HCT116 (cell line): ENCODE results near the gene SZT2. TPM values are rescaled to one million over a fixed set of nuclear protein-coding genes. Genes with fewer than 3 reads are reported as not detected.

ENCODE experiments used
- ATAC-seq: fragments of 200-7000 bp; cut with Tn5 transposase; 2 replicates; pipeline ENCODE4 v1.9.1; 2020; ENCODE audit warnings: mild to moderate bottlenecking, moderate library complexity
- BruUV-seq: library from RNA; stranded (reverse); fragments of 400-500 nt; replicated peaks from 2 replicates; lab custom pipeline; 2021; lab: Mats Ljungman, UMichigan
- CTCF ChIA-PET: fragments of 300-600 bp; sonication (Branson Sonifier 250); formaldehyde crosslinking; loops from one replicate; lab custom pipeline; 2021; ENCODE audit warnings: antibody characterized with exemption; lab: Charles Lee
- POLR2A ChIA-PET: fragments of 300-600, 350-600 bp; sonication (Branson Sonifier 250); formaldehyde crosslinking; loops from one replicate; lab custom pipeline; 2021; ENCODE audit warnings: antibody characterized with exemption; lab: Charles Lee
- RAD21 ChIA-PET, 2 experiments: fragments of 300-600 bp; sonication (Branson Sonifier 250); formaldehyde crosslinking; loops; one replicate each; lab custom pipeline; 2023; ENCODE audit warnings: low total read pairs in 2 of 2; ENCODE audit not compliant: uncharacterized antibody in 2 of 2, unreplicated experiment in 2 of 2, low non-redundant PET in 1 of 2; lab: Charles Lee
- DNase-seq: peaks from one replicate; pipeline ENCODE4 v3.0.0-alpha.2; 2010; ENCODE audit warnings: low read depth, low spot score
- H2AFZ ChIP-seq: fragments of 200-600 bp; shearing (Covaris generic), sonication (generic); 2 replicates; pipeline ENCODE4 v1.6.1; 2017; ENCODE audit warnings: low read depth, mixed run types, mixed read lengths, antibody characterized with exemption, low read length; ENCODE audit not compliant: poor library complexity, severe bottlenecking
- H3K27ac ChIP-seq: 2 replicates; pipeline ENCODE4 v1.5.1; 2012; ENCODE audit warnings: low read depth, low read length
- H3K27me3 ChIP-seq: fragments of 200-600 bp; sonication (generic); 2 replicates; pipeline ENCODE4 v1.6.1; 2016; ENCODE audit warnings: mixed run types, low read length, mixed read lengths; ENCODE audit not compliant: insufficient read depth
- H3K36me3 ChIP-seq, 2 experiments: fragments of 200-500 bp in 1 of 2; fragments of 200-600 bp in 1 of 2; sonication (Bioruptor generic) in 1 of 2; sonication (generic) in 1 of 2; 2 replicates each; pipeline versions ENCODE4 v1.5.1 to v1.6.1; 2014 to 2016; ENCODE audit warnings: low read length in 2 of 2, inconsistent platforms in 1 of 2, mixed read lengths in 1 of 2, mixed run types in 1 of 2; ENCODE audit not compliant: insufficient read depth in 2 of 2, control insufficient read depth in 1 of 2
- H3K4me1 ChIP-seq, 2 experiments: fragments of 200-600 bp in 1 of 2; sonication (generic) in 1 of 2; 2 replicates each; pipeline versions ENCODE4 v1.5.1 to v1.6.1; 2012 to 2017; ENCODE audit warnings: low read length in 2 of 2, inconsistent platforms in 1 of 2, mild to moderate bottlenecking in 1 of 2, mixed read lengths in 1 of 2, mixed run types in 1 of 2, moderate library complexity in 1 of 2; ENCODE audit not compliant: insufficient read depth in 2 of 2, control insufficient read depth in 1 of 2
- H3K4me2 ChIP-seq: fragments of 200-600 bp; sonication (generic); 2 replicates; pipeline ENCODE4 v1.6.1; 2017; ENCODE audit warnings: mixed run types, low read length, mixed read lengths
- H3K4me3 ChIP-seq, 2 experiments: fragments of 200-600 bp in 1 of 2; sonication (generic) in 1 of 2; replicated peaks in 1 of 2; 2 replicates each; pipeline ENCODE4 v1.5.1; 2011 to 2016; ENCODE audit warnings: low read length in 2 of 2, control low read depth in 1 of 2, low read depth in 1 of 2, mild to moderate bottlenecking in 1 of 2, mixed read lengths in 1 of 2, mixed run types in 1 of 2
- H3K79me2 ChIP-seq: fragments of 200-600 bp; sonication (generic); 2 replicates; pipeline ENCODE4 v1.6.1; 2017; ENCODE audit warnings: mild to moderate bottlenecking, mixed run types, low read length, moderate library complexity, mixed read lengths; ENCODE audit not compliant: insufficient read depth
- H3K9ac ChIP-seq: fragments of 200-600 bp; sonication (generic); 2 replicates; pipeline ENCODE4 v1.6.1; 2016; ENCODE audit warnings: low read length, mixed read lengths
- H3K9me2 ChIP-seq: fragments of 200-600 bp; sonication (generic), shearing (Covaris generic); 2 replicates; pipeline ENCODE4 v1.6.1; 2017; ENCODE audit warnings: mixed run types, mild to moderate bottlenecking, moderate library complexity; ENCODE audit not compliant: insufficient read depth
- H3K9me3 ChIP-seq, 2 experiments: fragments of 200-500 bp in 1 of 2; fragments of 200-600 bp in 1 of 2; sonication (Bioruptor generic) in 1 of 2; sonication (generic) in 1 of 2; 2 replicates each; pipeline ENCODE4 v1.6.1; 2014 to 2017; ENCODE audit warnings: low read length in 2 of 2, mixed read lengths in 2 of 2, inconsistent platforms in 1 of 2, low read depth in 1 of 2, mild to moderate bottlenecking in 1 of 2, mixed run types in 1 of 2, moderate library complexity in 1 of 2; ENCODE audit not compliant: control insufficient read depth in 1 of 2, insufficient read depth in 1 of 2
- H4K20me1 ChIP-seq: fragments of 200-600 bp; sonication (generic), shearing (Covaris generic); 2 replicates; pipeline ENCODE4 v1.6.1; 2017; ENCODE audit warnings: mixed run types, mild to moderate bottlenecking, moderate library complexity; ENCODE audit not compliant: insufficient read depth
- CBX3 ChIP-seq: IDR thresholded peaks from 2 replicates; pipeline ENCODE4 v1.6.1; 2012; ENCODE audit warnings: low read depth
- CEBPB ChIP-seq: IDR thresholded peaks from 2 replicates; pipeline ENCODE4 v1.6.1; 2012; ENCODE audit warnings: low read depth
- CTCF ChIP-seq, 3 experiments: fragments of 200-600 bp in 1 of 3; sonication (generic) in 1 of 3; IDR thresholded peaks in 2 of 3; conservative IDR thresholded peaks in 1 of 3; 2 replicates each; pipeline ENCODE4 v1.5.1; 2012 to 2017; ENCODE audit warnings: low read depth in 2 of 3, low read length in 2 of 3, antibody characterized with exemption in 1 of 3, borderline replicate concordance in 1 of 3, control low read depth in 1 of 3, mild to moderate bottlenecking in 1 of 3, mixed read lengths in 1 of 3, mixed run types in 1 of 3, moderate library complexity in 1 of 3; ENCODE audit not compliant: insufficient read depth in 1 of 3
- ELF1 ChIP-seq: IDR thresholded peaks from 2 replicates; pipeline ENCODE4 v1.6.1; 2012; ENCODE audit warnings: low read depth, borderline replicate concordance
- EZH2 ChIP-seq: fragments of 200-600 bp; sonication (generic); IDR thresholded peaks from 2 replicates; pipeline ENCODE4 v1.6.1; 2017; ENCODE audit warnings: antibody characterized with exemption, mixed run types
- EZH2phosphoT487 ChIP-seq: fragments of 200-600 bp; IDR thresholded peaks from 2 replicates; pipeline ENCODE4 v1.6.1; 2018; ENCODE audit warnings: antibody characterized with exemption, borderline replicate concordance
- JUND ChIP-seq: IDR thresholded peaks from 2 replicates; pipeline ENCODE4 v1.6.1; 2012
- POLR2A ChIP-seq: IDR thresholded peaks from 2 replicates; pipeline ENCODE4 v1.7.0; 2011; ENCODE audit warnings: borderline replicate concordance; ENCODE audit not compliant: insufficient read depth, insufficient read length; ENCODE audit errors: extremely low read depth
- POLR2AphosphoS5 ChIP-seq: IDR thresholded peaks from 2 replicates; pipeline ENCODE4 v1.6.1; 2011; ENCODE audit warnings: mild to moderate bottlenecking, low read depth, low read length, moderate library complexity
- RAD21 ChIP-seq: IDR thresholded peaks from 2 replicates; pipeline ENCODE4 v1.6.1; 2012; ENCODE audit warnings: low read depth, mild to moderate bottlenecking
- SP1 ChIP-seq: IDR thresholded peaks from 2 replicates; pipeline ENCODE4 v1.6.1; 2012; ENCODE audit warnings: low read depth
- SRF ChIP-seq: IDR thresholded peaks from 2 replicates; pipeline ENCODE4 v1.6.1; 2012; ENCODE audit warnings: low read depth
- TCF7L2 ChIP-seq: IDR thresholded peaks from 2 replicates; pipeline ENCODE4 v1.7.0; 2011; ENCODE audit warnings: borderline replicate concordance, inconsistent platforms; ENCODE audit not compliant: insufficient read depth, insufficient read length; ENCODE audit errors: extremely low read depth
- YY1 ChIP-seq: IDR thresholded peaks from 2 replicates; pipeline ENCODE4 v1.6.1; 2011; ENCODE audit warnings: low read length, low read depth, moderate library complexity, mild to moderate bottlenecking; ENCODE audit not compliant: insufficient replicate concordance; ENCODE audit errors: extremely low read depth
- ZFX ChIP-seq: fragments of 450-650 bp; IDR thresholded peaks from 2 replicates; pipeline ENCODE4 v1.6.1; 2017
- ZNF274 ChIP-seq: fragments of 200-500 bp; sonication (Bioruptor generic); IDR thresholded peaks from 2 replicates; pipeline ENCODE4 v1.6.1; 2014; ENCODE audit warnings: mild to moderate bottlenecking, low read depth, low read length, inconsistent platforms
- intact Hi-C: fragments of 100-400 bp; cut with micrococcal nuclease; formaldehyde crosslinking; loops from 2 replicates; pipeline ENCODE4 v1.10.0; 2022
- total RNA-seq: library from RNA; stranded (reverse); gene quantifications from one replicate; pipeline ENCODE4 v1.2.1, GENCODE V29; 2021; ENCODE audit not compliant: unreplicated experiment
- TF ChIP-seq, protein P1 (sequence below): IDR thresholded peaks from 2 replicates; pipeline ENCODE4 v1.6.1; 2012

Gene SZT2
- total RNA-seq, 1 experiment from 2014 or later = 43.0 TPM

DNA sequence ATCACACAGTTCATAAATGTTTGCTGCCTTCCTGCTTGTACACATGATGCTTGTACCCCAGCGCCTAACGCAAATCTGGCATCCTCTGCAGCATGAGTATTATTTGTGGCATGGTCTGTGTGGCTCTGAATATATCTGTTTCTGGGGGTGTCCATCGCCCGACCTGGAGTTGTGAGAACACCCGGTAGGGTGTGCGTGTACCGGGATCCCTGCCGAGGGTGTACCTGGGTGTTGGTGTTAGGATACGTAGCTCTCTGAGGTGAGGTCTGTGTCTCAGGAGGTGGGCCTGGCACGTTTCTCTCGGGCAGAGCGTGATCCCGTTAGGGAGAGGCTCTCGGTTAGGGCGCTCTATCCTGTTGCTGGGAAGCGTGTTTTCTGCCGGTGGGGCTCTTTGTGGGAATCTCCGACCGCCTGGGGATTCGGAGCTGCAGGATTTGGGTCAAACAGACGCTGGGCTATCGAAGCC, 41.3 kb upstream of the SZT2 start:
- intact Hi-C loops = loop anchor here (2.0 kb wide), 1 partner anchor 110 kb away; no protein-coding TSS in a partner anchor
- BruUV-seq = TSS peak; percentile 76
- ChIA-PET POLR2A (interaction anchor here (0.6 to 1.6 kb wide), 4 partner anchors 10 to 427 kb away, joined by 4 to 7 read pairs (median 6); partner anchors contain the start of genes CDC20 and ELOVL1), CTCF (interaction anchor here (1.0 to 1.6 kb wide), 2 partner anchors 63 to 66 kb away, joined by 3 to 4 read pairs; partner anchors contain the start of gene C1orf210)
- no peaks in the 10 kb centered on the region for H3K9me2 ChIP-seq
- H3K79me2 ChIP-seq = no peaks in the 10 kb centered on the region
- ATAC-seq = peak; percentile 57
- peaks cover 36 to 71% of the 10 kb centered on the region in 2 experiments for H3K4me1 ChIP-seq
- no peaks in the 10 kb centered on the region for H3K36me3 ChIP-seq
- no peaks in the 10 kb centered on the region for H3K27me3 ChIP-seq
- TF ChIP-seq ZFX (no peak), POLR2A (peak; percentile 45)
- TF ChIP-seq, all 23 proteins: peak for 1
- H2AFZ ChIP-seq = no peak overlapping the region
- peak overlapping the region; percentile 83 for H3K9ac ChIP-seq
- H3K4me3 ChIP-seq = peak overlapping the region; percentile 59 to 65
- H4K20me1 ChIP-seq = no peaks in the 10 kb centered on the region
- peak overlapping the region; percentile 91 for H3K4me2 ChIP-seq
- no peak for DNase-seq
- RAD21 ChIA-PET = no interaction called here
- H3K27ac ChIP-seq = peak overlapping the region; percentile 89
- no peaks in the 10 kb centered on the region for H3K9me3 ChIP-seq

DNA sequence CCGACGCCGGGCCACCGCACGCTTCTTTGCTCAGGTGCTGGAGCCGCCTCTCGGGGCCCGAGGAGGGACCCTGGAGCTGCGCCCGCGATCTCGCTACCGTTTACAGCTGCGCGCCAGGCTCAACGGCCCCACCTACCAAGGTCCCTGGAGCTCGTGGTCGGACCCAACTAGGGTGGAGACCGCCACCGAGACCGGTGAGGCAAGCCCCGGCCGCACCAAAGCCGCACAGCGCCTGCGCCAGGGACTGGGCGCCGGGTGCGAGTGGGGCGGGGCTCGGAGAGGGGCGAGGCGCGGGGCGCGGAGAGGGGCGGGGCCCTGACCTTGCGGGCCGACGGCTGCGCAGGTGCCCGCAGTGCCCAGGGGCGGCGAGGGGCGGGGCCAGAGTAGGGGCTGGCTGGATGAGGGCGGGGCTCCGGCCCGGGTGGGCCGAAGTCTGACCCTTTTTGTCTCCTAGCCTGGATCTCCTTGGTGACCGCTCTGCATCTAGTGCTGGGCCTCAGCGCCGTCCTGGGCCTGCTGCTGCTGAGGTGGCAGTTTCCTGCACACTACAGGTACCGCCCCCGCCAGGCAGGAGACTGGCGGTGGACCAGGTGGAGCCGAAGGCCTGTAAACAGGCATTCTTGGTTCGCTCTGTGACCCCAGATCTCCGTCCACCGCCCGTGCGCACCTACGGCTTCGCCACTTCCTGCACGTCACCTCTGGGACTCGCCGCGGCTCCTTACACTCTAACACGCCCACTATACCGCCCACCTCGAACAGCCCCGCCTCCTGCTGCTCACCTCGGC, 40.7 kb upstream of the SZT2 start:
- H3K27me3 ChIP-seq = no peaks in the 10 kb centered on the region
- H3K79me2 ChIP-seq = no peaks in the 10 kb centered on the region
- peak overlapping the region; percentile 89 for H3K27ac ChIP-seq
- H3K4me1 ChIP-seq = peaks cover 30 to 64% of the 10 kb centered on the region in 2 experiments
- H3K9ac ChIP-seq = peak overlapping the region; percentile 83
- intact Hi-C loops = loop anchor here (2.0 kb wide), 1 partner anchor 110 kb away; no protein-coding TSS in a partner anchor
- H3K36me3 ChIP-seq = no peaks in the 10 kb centered on the region
- RAD21 ChIA-PET = no interaction called here
- no peaks in the 10 kb centered on the region for H3K9me2 ChIP-seq
- POLR2A ChIA-PET = interaction anchor here (0.6 to 1.6 kb wide), 4 partner anchors 9 to 427 kb away, joined by 4 to 7 read pairs (median 6); partner anchors contain the start of genes CDC20 and ELOVL1
- CTCF ChIA-PET = interaction anchor here (1.0 to 1.6 kb wide), 3 partner anchors 9 to 65 kb away, joined by 3 to 8 read pairs (median 4); partner anchors contain the start of genes C1orf210 and CDC20
- H4K20me1 ChIP-seq = no peaks in the 10 kb centered on the region
- H3K4me2 ChIP-seq = peak overlapping the region; percentile 91
- DNase-seq = peak; percentile 85
- peak overlapping the region; percentile 4 for H2AFZ ChIP-seq
- H3K4me3 ChIP-seq = peak overlapping the region; percentile 59 to 65
- BruUV-seq = no TSS peak
- ATAC-seq = peak; percentile 87
- H3K9me3 ChIP-seq = no peaks in the 10 kb centered on the region
- TF ChIP-seq SRF = no peak
- no peak for TF ChIP-seq CTCF (IDR thresholded peaks at IDR 0.05 in 2 of 3, conservative IDR thresholded peaks at IDR 0.05 in 1 of 3; ENCODE audit: borderline replicate concordance in 1 of 3, insufficient read depth in 1 of 3, low read depth in 2 of 3, low read length in 2 of 3)
- TF ChIP-seq RAD21 = peak; percentile 15; the same call in 1 of the 2 replicates
- TF ChIP-seq, protein P1, sequence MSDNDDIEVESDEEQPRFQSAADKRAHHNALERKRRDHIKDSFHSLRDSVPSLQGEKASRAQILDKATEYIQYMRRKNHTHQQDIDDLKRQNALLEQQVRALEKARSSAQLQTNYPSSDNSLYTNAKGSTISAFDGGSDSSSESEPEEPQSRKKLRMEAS = peak; percentile 83; the same call in 1 of the 2 replicates
- no peak for TF ChIP-seq CBX3
- TF ChIP-seq JUND = no peak
- TF ChIP-seq TCF7L2 = peak; percentile 43
- no peak for TF ChIP-seq ELF1
- TF ChIP-seq EZH2phosphoT487 = no peak
- TF ChIP-seq ZFX = peak; percentile 56
- TF ChIP-seq POLR2A = peak; percentile 15
- peak; percentile 52 for TF ChIP-seq SP1
- TF ChIP-seq YY1 = no peak
- TF ChIP-seq POLR2AphosphoS5 = peak; percentile 83
- no peak for TF ChIP-seq EZH2
- no peak for TF ChIP-seq CEBPB
- TF ChIP-seq ZNF274 = no peak
